Hypothalamus (tissue), 51 donors: Measurements from ENCODE around the gene C12orf57.

Experiments used
- DNase-seq, 51 donors: peaks; one replicate each; lab custom pipeline; 2025; lab: John Stamatoyannopoulos, UW

C12orf57 gene

DNA sequence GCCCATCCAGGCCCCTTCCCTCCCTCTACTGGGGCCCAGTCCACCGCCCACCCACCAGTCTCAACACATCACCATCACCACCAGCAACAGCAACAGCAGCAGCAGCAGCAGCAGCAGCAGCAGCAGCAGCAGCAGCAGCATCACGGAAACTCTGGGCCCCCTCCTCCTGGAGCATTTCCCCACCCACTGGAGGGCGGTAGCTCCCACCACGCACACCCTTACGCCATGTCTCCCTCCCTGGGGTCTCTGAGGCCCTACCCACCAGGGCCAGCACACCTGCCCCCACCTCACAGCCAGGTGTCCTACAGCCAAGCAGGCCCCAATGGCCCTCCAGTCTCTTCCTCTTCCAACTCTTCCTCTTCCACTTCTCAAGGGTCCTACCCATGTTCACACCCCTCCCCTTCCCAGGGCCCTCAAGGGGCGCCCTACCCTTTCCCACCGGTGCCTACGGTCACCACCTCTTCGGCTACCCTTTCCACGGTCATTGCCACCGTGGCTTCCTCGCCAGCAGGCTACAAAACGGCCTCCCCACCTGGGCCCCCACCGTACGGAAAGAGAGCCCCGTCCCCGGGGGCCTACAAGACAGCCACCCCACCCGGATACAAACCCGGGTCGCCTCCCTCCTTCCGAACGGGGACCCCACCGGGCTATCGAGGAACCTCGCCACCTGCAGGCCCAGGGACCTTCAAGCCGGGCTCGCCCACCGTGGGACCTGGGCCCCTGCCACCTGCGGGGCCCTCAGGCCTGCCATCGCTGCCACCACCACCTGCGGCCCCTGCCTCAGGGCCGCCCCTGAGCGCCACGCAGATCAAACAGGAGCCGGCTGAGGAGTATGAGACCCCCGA lies 7.0 kb upstream of the C12orf57 start:
- peak in 5 of 51 donors; percentile 16 to 70 (median 30) for DNase-seq

DNA sequence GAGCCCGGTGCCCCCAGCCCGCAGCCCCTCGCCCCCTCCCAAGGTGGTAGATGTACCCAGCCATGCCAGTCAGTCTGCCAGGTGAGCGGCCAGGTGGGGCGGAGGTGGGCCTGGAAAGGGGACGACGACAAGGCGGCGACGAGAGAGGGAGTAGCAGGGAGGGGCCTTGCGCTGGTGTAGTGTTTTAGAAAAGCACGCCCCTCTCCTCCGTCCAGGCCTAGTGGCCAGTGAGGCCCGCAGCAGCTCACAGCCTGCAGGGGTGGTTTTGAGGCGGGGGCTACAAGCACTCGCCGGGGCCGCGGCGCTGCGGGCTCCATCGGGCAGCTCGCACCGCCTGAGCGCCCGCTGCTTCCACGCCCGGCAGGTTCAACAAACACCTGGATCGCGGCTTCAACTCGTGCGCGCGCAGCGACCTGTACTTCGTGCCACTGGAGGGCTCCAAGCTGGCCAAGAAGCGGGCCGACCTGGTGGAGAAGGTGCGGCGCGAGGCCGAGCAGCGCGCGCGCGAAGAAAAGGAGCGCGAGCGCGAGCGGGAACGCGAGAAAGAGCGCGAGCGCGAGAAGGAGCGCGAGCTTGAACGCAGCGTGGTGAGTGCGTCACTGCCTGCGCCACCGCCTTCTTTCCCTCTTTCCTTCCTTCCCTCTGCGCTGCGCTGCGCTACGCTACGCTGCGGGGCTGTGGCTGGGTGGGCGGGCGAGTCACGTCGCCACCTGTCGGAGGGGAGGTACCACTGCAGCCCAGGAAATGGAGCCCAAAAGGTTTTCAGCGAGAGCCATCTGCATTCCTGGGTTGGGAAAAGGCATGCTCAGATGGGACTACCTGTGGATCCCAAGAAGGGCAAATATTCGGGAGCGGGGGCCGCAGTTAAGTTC lies 6.1 kb upstream of the C12orf57 start:
- peak in 50 of 51 donors; percentile 35 to 93 (median 86) for DNase-seq

- no peak for DNase-seq
These were observed 5.2 kb upstream of the C12orf57 start for GRCh38 chr12:6938353-6939190.

DNA sequence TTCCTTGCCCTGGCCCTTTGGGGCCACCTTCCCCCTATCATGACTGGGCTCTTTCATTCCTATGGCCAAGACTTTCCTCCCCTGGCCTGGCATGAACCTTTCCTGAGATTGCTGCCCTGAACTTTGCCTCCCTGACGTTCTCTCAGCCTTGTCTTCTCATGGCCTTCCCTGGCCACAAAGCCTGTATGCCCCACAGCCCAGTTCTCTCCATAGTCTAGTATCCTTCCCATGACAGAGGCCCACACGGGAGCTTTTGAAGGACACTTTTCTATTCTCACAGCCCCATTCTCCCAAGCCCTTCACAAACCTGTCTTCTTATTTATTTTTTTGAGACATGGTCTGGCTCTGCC lies 4.7 kb upstream of the C12orf57 start:
- no peak for DNase-seq

DNA sequence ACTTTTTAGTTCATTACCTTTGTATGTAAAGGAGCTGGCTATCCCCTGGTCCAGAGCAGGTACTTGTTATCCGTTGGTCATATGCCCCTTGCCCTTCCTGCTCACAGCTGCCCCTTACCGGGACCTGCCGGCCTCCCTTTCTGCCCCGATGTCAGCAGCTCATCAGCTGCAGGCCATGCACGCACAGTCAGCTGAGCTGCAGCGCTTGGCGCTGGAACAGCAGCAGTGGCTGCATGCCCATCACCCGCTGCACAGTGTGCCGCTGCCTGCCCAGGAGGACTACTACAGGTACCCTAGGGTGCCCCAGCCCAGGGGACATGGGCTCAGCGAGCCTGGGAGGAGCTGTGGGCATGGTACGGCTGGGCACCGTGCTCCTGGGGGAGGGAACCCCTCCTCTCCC lies 2.6 kb upstream of the C12orf57 start:
- DNase-seq: peak in 1 of 51 donors; percentile 29

DNA sequence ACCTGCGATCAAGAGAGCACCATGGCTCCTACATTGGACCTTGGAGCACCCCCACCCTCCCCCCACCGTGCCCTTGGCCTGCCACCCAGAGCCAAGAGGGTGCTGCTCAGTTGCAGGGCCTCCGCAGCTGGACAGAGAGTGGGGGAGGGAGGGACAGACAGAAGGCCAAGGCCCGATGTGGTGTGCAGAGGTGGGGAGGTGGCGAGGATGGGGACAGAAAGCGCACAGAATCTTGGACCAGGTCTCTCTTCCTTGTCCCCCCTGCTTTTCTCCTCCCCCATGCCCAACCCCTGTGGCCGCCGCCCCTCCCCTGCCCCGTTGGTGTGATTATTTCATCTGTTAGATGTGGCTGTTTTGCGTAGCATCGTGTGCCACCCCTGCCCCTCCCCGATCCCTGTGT lies 2.0 kb upstream of the C12orf57 start:
- no peak for DNase-seq

DNA sequence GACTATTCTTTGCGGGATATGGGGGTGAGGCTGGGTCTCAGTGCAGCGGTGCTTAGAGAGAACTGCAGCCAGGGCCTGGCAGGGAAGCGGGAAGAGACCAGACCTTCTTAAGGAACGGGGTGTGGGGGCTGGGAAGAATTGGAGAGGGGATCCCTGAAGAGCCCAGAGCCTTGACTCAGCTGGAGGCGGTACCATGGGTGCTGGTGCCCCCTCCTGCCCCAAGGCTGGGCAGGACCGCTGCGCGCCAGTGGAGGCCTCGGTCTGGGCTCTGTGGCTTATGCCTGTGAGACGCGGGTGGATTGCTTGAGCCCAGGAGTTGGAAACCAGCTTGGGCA lies 1.5 kb upstream of the C12orf57 start:
- peak in 1 of 51 donors; percentile 42 for DNase-seq

DNA sequence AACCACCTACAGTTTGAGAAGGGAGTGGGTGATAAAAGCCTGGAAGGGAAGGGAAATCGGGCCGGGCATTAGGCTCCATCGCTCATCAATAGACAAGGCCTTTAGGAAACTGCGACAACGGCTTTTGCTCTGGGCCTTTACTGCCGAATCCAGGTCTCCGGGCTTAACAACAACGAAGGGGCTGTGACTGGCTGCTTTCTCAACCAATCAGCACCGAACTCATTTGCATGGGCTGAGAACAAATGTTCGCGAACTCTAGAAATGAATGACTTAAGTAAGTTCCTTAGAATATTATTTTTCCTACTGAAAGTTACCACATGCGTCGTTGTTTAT lies 467 bp upstream of the C12orf57 start:
- peak in 47 of 51 donors; percentile 17 to 94 (median 69) for DNase-seq

DNA sequence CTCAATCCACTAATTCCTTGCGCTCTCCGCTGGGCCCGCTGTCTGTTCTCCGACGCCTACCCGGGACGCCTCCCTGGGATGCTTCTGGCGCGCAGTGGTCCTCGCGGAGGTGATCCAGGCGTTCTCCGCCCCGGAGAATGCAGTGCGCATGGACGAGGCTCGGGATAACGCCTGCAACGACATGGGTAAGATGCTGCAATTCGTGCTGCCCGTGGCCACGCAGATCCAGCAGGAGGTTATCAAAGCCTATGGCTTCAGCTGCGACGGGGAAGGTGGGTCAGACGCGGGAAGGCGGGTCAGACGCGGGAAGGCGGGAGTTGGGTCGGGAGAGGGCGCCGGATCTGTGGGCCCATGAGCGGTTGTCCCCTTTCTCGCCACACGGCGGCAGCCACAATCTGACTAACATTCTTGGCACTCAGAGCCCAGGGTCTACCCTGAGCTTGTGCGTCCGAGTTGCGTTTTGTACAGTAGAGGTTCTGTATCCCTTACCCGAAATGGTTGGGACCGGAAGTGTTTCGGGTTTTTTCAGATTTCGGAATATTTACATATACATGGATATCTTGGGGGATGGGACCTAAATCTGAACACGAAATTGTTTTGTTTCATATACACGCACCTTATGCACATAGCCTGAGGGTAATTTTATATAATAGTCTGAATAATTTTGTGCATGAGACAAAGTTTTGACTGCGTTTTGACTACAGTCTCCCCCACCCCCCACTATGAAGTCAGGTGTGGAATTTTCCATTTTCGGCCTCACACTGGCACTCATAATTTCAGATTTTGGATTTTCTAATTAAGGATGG lies 762 bp downstream of the C12orf57 start:
- DNase-seq: peak in 50 of 51 donors; percentile 39 to 93 (median 84)

GRCh38 chr12:6945613-6946012 lies 1.8 kb downstream of the C12orf57 start:
- DNase-seq: no peak

DNA sequence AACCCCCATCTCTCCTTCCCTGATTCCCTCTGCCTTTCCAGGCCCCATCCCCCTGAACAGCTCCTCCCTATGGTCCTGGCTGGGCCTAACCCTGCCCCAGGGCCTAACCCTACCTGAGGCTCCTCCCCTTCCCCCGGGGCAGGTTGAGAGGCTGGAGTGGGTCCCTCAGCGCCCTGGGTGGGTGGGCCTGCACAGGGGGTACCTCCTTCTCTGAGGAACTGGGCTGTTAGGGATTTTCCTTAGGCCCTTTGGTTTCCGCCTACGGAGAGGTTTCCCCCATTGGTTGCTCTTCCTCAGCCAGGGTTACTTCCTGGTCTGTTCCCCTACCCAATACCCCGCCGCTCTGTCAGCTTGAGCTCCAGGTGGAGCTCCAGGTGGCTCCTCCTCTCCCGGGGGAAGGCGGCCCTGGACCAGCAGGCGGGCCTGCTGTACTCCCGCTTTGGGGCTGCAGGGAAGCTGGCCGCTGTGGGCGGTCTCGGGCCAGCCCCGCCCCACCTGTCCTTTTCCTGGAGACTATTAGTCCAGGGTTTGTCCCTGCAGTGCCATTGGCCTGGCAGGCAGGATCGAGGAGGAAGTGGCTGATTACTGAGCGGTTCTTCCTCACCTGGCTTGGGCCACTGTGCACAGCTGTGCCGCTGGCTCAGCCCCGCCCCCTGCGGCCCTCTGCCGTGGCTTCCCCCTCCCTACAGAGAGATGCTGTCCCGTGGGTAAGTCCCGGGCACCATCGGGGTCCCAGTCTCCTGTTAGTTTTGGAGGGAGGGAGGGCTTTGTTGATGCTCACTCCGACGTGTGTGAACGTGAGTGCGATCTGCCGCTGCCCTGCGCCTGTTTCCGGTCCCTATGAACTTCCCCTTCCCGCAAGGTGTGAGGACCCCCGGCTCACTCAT lies 2.5 kb downstream of the C12orf57 start:
- DNase-seq: peak in 1 of 51 donors; percentile 24

DNA sequence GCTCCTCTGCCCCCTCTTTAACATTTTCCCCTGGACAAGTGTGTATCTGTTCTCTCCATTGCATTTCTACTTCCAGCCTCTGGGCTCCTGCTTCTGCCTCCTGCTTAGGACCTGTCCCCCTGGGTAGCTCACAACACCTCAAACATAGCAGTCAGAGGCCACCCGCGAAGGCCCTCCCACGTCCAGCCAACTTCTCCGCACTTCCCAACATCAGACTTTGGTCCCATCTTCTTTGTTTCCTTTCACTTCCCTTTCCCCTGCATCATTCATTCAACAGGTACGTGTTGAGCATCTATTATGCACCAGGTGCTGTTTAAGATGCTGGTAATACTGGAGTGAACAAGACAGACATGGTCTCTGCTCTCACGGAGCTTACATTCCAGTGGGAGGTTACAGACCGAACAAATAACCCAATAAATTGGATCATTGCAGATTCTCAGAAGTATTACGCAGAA lies 3.1 kb downstream of the C12orf57 start:
- DNase-seq: no peak

- no peak for DNase-seq
These were observed 3.8 kb downstream of the C12orf57 start for GRCh38 chr12:6947615-6948014.

GRCh38 chr12:6948873-6949594 lies 5.2 kb downstream of the C12orf57 start:
- no peak for DNase-seq

GRCh38 chr12:6950401-6950801 lies 6.6 kb downstream of the C12orf57 start:
- no peak for DNase-seq

DNA sequence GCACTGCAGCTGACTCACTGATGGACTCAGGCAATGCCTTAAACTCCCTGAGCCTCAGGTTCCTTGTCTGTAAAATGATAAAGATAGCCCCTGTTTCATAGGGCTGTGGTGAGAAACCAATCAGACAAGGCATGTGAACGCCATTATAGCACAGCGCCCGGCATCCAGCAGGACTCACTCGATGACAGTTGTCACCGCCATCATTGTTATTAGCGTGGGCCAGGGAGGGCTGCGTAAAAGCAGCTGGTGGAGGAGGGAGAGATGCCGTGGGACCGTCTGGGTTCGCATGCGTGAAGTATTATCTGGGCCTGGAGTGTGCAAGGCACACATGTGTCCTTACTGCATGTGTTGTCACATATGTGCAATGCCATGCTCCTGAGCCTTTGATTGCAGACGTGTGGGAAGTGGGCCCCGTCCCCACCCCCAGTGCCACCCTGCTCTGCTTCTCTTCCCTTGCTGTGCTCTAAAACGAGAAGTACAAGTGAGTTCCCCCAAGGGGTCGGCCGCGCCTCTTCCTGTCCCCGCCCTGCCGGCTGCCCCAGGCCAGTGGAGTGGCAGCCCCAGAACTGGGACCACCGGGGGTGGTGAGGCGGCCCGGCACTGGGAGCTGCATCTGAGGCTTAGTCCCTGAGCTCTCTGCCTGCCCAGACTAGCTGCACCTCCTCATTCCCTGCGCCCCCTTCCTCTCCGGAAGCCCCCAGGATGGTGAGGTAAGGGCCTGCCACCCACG lies 7.2 kb downstream of the C12orf57 start, which contains the start of gene PTPN6:
Gene PTPN6 (plus strand): TSS at position 546 of the 730 bp plus-strand sequence. CDS start 157 bp downstream, at position 703.
- peak in 10 of 51 donors; percentile 21 to 36 (median 26) for DNase-seq

DNA sequence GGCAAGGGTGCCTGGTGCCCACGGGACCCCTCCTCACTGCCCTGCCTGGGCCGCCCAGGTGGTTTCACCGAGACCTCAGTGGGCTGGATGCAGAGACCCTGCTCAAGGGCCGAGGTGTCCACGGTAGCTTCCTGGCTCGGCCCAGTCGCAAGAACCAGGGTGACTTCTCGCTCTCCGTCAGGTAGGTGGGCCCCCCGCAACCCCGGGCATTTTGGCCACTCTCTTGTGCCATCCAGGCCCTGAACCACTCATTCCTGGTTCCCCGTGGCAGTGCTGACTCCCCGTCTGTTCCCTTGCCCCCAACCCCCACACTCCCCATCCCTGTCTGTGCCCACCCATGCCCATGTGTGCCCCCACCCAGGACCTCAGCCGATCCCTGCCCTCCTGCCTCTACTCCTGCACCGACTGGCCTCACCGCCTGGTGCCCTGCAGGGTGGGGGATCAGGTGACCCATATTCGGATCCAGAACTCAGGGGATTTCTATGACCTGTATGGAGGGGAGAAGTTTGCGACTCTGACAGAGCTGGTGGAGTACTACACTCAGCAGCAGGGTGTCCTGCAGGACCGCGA lies 7.8 kb downstream of the C12orf57 start:
- no peak for DNase-seq
